ENCODE results near the gene PPP1R13B.
A peak's percentile ranks its signal among the peaks of the same experiment; 100 is the strongest.
"Not testable (repeated sequence)": the region's sequence is repeated elsewhere in the genome, so short reads cannot be mapped to it uniquely, and the experiment has no call there.

PPP1R13B gene

DNA sequence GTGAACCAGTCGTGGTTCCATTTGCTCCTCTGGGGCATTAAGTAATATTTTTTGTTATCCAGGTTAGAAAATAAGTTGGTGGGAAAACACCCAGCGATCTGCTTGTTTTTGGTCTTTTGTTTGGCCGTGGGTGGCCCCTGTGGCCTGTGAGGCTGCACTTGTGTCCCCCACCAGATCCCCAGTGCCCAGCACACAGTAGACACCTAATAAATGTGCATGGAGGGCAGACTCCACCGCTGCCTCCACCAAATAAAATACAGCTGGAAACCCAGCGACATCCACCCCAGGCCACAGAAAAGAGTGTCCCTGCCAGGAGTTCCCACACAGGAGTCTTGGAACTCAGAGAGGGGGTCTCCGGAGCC lies 8.3 kb upstream of the PPP1R13B start:
- Mint-ChIP-seq H3K27me3 (no peaks in the 10 kb centered on the region), H3K9me3 (ENCODE audit: low read depth) (no peaks in the 10 kb centered on the region), H3K4me1 (ENCODE audit: low read depth) (peaks cover 7% of the 10 kb centered on the region), H3K27ac (no peak overlapping the region), H3K36me3 (no peaks in the 10 kb centered on the region), H3K4me3 (no peak overlapping the region)

GRCh38 chr14:103854822-103855733 lies 7.7 kb upstream of the PPP1R13B start:
- H3K4me3 Mint-ChIP-seq, result no peak overlapping the region
- peaks cover 7% of the 10 kb centered on the region for H3K4me1 Mint-ChIP-seq (ENCODE audit: low read depth)
- no peak overlapping the region for H3K27ac Mint-ChIP-seq
- H3K9me3 Mint-ChIP-seq (ENCODE audit: low read depth), result no peaks in the 10 kb centered on the region
- H3K36me3 Mint-ChIP-seq, result no peaks in the 10 kb centered on the region
- H3K27me3 Mint-ChIP-seq, result no peaks in the 10 kb centered on the region

GRCh38 chr14:103854017-103854808 lies 6.8 kb upstream of the PPP1R13B start:
- Mint-ChIP-seq H3K4me1 (ENCODE audit: low read depth) (peaks cover 7% of the 10 kb centered on the region), H3K27me3 (no peaks in the 10 kb centered on the region), H3K4me3 (no peak overlapping the region), H3K36me3 (no peaks in the 10 kb centered on the region), H3K9me3 (ENCODE audit: low read depth) (no peaks in the 10 kb centered on the region), H3K27ac (no peak overlapping the region)

- no peaks in the 10 kb centered on the region for H3K27me3 Mint-ChIP-seq
- H3K4me1 Mint-ChIP-seq (ENCODE audit: low read depth), result peaks cover 16% of the 10 kb centered on the region
- no peaks in the 10 kb centered on the region for H3K9me3 Mint-ChIP-seq (ENCODE audit: low read depth)
- H3K4me3 Mint-ChIP-seq, result peak overlapping the region; percentile 80
- no peaks in the 10 kb centered on the region for H3K36me3 Mint-ChIP-seq
- peak overlapping the region; percentile 78 for H3K27ac Mint-ChIP-seq
Measured at GRCh38 chr14:103849151-103849886, 1.9 kb upstream of the PPP1R13B start.

DNA sequence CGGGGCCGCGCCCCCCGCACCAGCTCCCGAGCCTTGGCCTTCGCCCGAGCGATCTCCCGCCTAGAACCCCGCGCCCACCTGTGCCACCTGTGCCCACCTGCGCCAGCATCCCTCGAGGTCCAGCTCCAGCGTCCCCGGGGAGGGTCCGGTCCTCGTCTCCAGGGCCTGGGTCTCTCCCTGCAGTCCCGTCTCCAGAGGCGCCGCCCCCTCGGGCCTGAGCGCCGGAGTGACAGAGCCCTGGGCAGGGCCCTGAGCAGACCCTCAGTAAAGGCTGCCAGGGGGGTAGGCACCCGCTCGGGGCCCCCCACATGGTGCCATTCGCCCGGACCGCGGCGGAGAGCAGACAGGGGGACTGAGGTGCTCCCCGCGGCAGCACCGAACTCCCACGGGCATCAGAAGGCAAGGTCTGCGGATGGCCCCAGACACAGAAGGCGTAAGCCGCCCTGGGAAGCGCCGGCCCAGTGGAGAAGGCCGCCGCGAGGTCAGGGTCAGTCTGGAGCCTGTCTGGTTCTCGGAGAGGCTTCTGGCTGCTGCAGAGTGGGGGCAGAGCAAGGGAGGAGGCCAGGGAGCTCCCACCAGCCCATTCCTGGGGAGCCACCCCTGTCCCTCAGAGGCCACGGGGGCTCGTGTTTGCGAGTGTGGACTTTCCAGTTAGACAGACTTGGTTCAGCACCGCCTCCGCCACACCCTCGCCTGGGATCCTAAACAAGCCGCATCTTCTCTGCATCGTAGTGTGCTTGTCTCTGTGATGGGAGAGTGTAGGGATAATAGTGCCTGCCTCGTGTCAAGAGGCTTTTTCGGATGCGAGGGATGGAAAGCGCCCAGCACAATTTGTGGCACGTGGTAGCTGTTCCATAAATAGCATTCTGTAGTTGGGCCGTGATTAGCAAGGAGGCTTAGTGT lies 1.1 kb upstream of the PPP1R13B start:
- H3K27ac Mint-ChIP-seq, result peak overlapping the region; percentile 78
- peak overlapping the region; percentile 80 for H3K4me3 Mint-ChIP-seq
- H3K4me1 Mint-ChIP-seq (ENCODE audit: low read depth), result peaks cover 15% of the 10 kb centered on the region
- H3K27me3 Mint-ChIP-seq, result no peaks in the 10 kb centered on the region
- peaks cover under 1% of the 10 kb centered on the region for H3K36me3 Mint-ChIP-seq
- no peaks in the 10 kb centered on the region for H3K9me3 Mint-ChIP-seq (ENCODE audit: low read depth)

- Mint-ChIP-seq H3K9me3 (ENCODE audit: low read depth) (no peaks in the 10 kb centered on the region), H3K4me3 (peak overlapping the region; percentile 89), H3K27me3 (no peaks in the 10 kb centered on the region), H3K4me1 (ENCODE audit: low read depth) (peaks cover 15% of the 10 kb centered on the region), H3K27ac (peak overlapping the region; percentile 75), H3K36me3 (peaks cover 2% of the 10 kb centered on the region)
Measured at GRCh38 chr14:103846543-103847450, 578 bp downstream of the PPP1R13B start.

DNA sequence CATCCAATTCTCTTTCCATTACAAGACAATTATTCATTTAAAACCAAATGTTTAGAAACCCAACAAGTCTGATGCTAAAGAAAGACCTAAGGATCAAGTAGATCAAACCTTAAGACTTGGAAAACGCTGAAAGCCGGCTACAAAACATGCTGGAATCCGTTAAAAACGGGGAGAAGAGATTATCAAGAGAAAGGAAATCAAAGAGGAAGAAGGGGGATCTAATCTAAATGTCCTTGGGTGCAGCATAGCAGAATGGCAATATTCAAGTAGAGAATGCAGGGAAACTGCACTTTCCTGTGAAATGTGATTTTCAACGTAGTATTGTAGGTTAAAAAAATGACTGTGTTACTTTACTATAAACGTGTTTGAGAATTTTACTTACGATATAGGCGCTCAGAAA lies 1.3 kb downstream of the PPP1R13B start:
- Mint-ChIP-seq H3K4me1 (ENCODE audit: low read depth) (peaks cover 15% of the 10 kb centered on the region), H3K36me3 (peaks cover 2% of the 10 kb centered on the region), H3K4me3 (peak overlapping the region; percentile 89), H3K9me3 (ENCODE audit: low read depth) (no peaks in the 10 kb centered on the region), H3K27me3 (no peaks in the 10 kb centered on the region), H3K27ac (peak overlapping the region; percentile 75)

- peak overlapping the region; percentile 17 for H3K4me3 Mint-ChIP-seq
- no peaks in the 10 kb centered on the region for H3K27me3 Mint-ChIP-seq
- H3K36me3 Mint-ChIP-seq, result peaks cover 2% of the 10 kb centered on the region
- no peak overlapping the region for H3K27ac Mint-ChIP-seq
- H3K9me3 Mint-ChIP-seq (ENCODE audit: low read depth), result no peaks in the 10 kb centered on the region
- peaks cover 15% of the 10 kb centered on the region for H3K4me1 Mint-ChIP-seq (ENCODE audit: low read depth)
Measured at GRCh38 chr14:103845327-103845726, 2.0 kb downstream of the PPP1R13B start.

DNA sequence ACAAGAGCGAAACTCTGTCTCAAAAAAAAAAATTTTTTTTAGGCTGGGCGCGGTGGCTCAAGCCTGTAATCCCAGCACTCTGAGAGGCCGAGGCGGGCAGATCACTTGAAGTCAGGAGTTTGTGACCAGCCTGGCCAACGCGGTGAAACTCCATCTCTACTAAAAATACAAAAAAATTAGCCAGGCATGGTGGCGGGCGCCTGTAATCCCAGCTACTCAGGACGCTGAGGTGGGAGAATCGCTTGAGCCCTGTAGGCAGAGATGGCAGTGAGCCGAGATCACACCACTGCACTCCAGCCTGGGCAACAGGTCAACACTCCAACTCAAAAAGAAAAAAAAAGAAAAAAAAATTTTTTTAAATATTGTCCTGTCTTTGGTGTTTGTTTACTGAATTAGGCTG lies 6.1 kb downstream of the PPP1R13B start:
- not testable (repeated sequence) for H3K36me3 Mint-ChIP-seq; H3K4me3 Mint-ChIP-seq; H3K9me3 Mint-ChIP-seq (ENCODE audit: low read depth); H3K27ac Mint-ChIP-seq; H3K27me3 Mint-ChIP-seq
- H3K4me1 Mint-ChIP-seq (ENCODE audit: low read depth), result peaks cover 21% of the 10 kb centered on the region

GRCh38 chr14:103840014-103840413 lies 7.4 kb downstream of the PPP1R13B start:
- H3K27me3 Mint-ChIP-seq, result no peaks in the 10 kb centered on the region
- H3K4me1 Mint-ChIP-seq (ENCODE audit: low read depth), result peaks cover 11% of the 10 kb centered on the region
- no peak overlapping the region for H3K27ac Mint-ChIP-seq
- peaks cover 4% of the 10 kb centered on the region for H3K36me3 Mint-ChIP-seq
- H3K4me3 Mint-ChIP-seq, result no peak overlapping the region
- H3K9me3 Mint-ChIP-seq (ENCODE audit: low read depth), result no peaks in the 10 kb centered on the region

DNA sequence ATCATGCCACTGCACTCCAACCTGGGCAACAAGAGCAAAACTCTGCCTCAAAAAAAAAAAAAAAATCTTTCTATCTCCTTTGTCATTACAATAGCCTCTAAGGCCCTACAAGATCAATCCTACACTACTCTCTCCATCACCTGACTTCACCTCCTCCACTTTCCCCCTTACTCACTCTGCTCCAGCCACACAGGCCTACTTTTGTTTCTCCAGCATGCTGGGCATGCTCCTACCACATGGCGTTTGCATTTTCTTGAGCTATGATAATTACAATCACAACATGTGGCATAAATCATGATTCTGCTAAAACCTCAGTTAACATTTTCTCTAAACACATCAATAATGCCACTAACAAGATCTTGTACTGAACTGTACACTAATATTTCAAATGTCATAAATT lies 7.8 kb downstream of the PPP1R13B start:
- Mint-ChIP-seq H3K27ac (no peak overlapping the region), H3K4me3 (no peak overlapping the region), H3K36me3 (peaks cover 4% of the 10 kb centered on the region)

DNA sequence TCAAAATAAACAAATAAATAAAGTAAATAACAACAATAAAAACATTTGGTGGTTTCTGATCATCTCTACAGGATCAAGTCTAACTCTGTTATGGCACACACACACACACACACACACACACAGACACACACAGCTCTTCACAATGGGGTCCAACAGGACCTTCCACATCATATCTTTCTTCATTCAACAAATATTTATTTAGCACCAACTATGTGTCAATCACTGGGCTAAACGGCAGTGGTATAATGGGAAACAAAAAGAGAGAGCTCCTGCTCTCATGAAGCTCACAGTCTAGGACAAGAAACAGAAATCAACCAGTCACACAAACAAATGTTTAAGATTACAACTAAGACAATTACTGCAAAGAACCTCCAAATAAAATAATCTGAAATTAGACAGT lies 9.3 kb downstream of the PPP1R13B start:
- Mint-ChIP-seq H3K27ac (no peak overlapping the region), H3K4me1 (ENCODE audit: low read depth) (peaks cover 13% of the 10 kb centered on the region), H3K4me3 (no peak overlapping the region), H3K36me3 (peaks cover 2% of the 10 kb centered on the region), H3K9me3 (ENCODE audit: low read depth) (no peaks in the 10 kb centered on the region), H3K27me3 (no peaks in the 10 kb centered on the region)

More for the DNA sequence above, 7.8 kb downstream of the PPP1R13B start:
- no peaks in the 10 kb centered on the region for H3K27me3 Mint-ChIP-seq
- peaks cover 10% of the 10 kb centered on the region for H3K4me1 Mint-ChIP-seq (ENCODE audit: low read depth)
- H3K9me3 Mint-ChIP-seq (ENCODE audit: low read depth), result no peaks in the 10 kb centered on the region

GRCh38 chr14:103836976-103837725 lies 10.2 kb downstream of the PPP1R13B start:
- no peaks in the 10 kb centered on the region for H3K9me3 Mint-ChIP-seq (ENCODE audit: low read depth)
- no peak overlapping the region for H3K4me3 Mint-ChIP-seq
- H3K27me3 Mint-ChIP-seq, result no peaks in the 10 kb centered on the region
- peaks cover 17% of the 10 kb centered on the region for H3K4me1 Mint-ChIP-seq (ENCODE audit: low read depth)
- peaks cover 2% of the 10 kb centered on the region for H3K36me3 Mint-ChIP-seq
- no peak overlapping the region for H3K27ac Mint-ChIP-seq

Data from activated naive CD8-positive, alpha-beta T cell (primary cell).